WTC11 (cell line): ENCODE data around the gene C1orf198. TPM values are rescaled to one million over a fixed set of nuclear protein-coding genes. Genes with fewer than 3 reads are reported as not detected.

Source experiments
- ATAC-seq: fragments of 200-7000 bp; cut with Tn5 transposase; 2 replicates; pipeline ENCODE4 v1.10.0; 2021; ENCODE audit warnings: mild to moderate bottlenecking, moderate library complexity
- CTCF ChIA-PET: fragments of 300-600 bp; sonication (Branson Sonifier 250); formaldehyde crosslinking; loops from one replicate; lab custom pipeline; 2021; ENCODE audit warnings: antibody characterized with exemption; lab: Charles Lee
- POLR2A ChIA-PET: fragments of 350-600 bp; sonication (Branson Sonifier 250); formaldehyde crosslinking; loops from one replicate; lab custom pipeline; 2021; ENCODE audit warnings: antibody characterized with exemption; lab: Charles Lee
- DNase-seq: peaks from one replicate; pipeline ENCODE4 v3.0.0; 2021; ENCODE audit warnings: low spot score
- H3K27ac Mint-ChIP-seq: 2 replicates; pipeline ENCODE4 v1.8.0; 2021; ENCODE audit warnings: mixed read lengths
- H3K27me3 Mint-ChIP-seq: 2 replicates; pipeline ENCODE4 v1.8.0; 2021; ENCODE audit warnings: low read depth, mild to moderate bottlenecking, moderate library complexity, mixed read lengths
- H3K36me3 Mint-ChIP-seq: 2 replicates; pipeline ENCODE4 v1.8.0; 2021; ENCODE audit warnings: mixed read lengths
- H3K4me1 Mint-ChIP-seq: 2 replicates; pipeline ENCODE4 v1.8.0; 2022; ENCODE audit warnings: mixed read lengths
- H3K4me3 Mint-ChIP-seq: 2 replicates; pipeline ENCODE4 v1.8.0; 2021; ENCODE audit warnings: mild to moderate bottlenecking, moderate library complexity, mixed read lengths
- H3K9me3 Mint-ChIP-seq: 2 replicates; pipeline ENCODE4 v1.8.0; 2021; ENCODE audit warnings: mixed read lengths
- ATF3 ChIP-seq: sonication (generic); formaldehyde crosslinking; conservative IDR thresholded peaks from 2 replicates; pipeline ENCODE4 v1.8.1; 2022; ENCODE audit warnings: mild to moderate bottlenecking, missing genetic modification reagents
- CREB1 ChIP-seq: sonication (generic); formaldehyde crosslinking; IDR thresholded peaks from 2 replicates; pipeline ENCODE4 v1.8.0; 2023; ENCODE audit warnings: mild to moderate bottlenecking, missing genetic modification reagents
- ERG ChIP-seq: fragments of 250-450 bp; sonication (Bioruptor Pico); IDR thresholded peaks from 2 replicates; pipeline ENCODE4 v1.8.0; 2021; ENCODE audit warnings: mild to moderate bottlenecking
- ESRRA ChIP-seq: sonication (generic); formaldehyde crosslinking; IDR thresholded peaks from 2 replicates; pipeline ENCODE4 v1.8.1; 2022; ENCODE audit warnings: mild to moderate bottlenecking, missing genetic modification reagents, borderline replicate concordance
- FOXJ3 ChIP-seq: sonication (generic); formaldehyde crosslinking; IDR thresholded peaks from 2 replicates; pipeline ENCODE4 v1.9.0; 2021; ENCODE audit warnings: missing genetic modification reagents, mild to moderate bottlenecking, borderline replicate concordance
- GABPB1 ChIP-seq: sonication (generic); formaldehyde crosslinking; IDR thresholded peaks from 2 replicates; pipeline ENCODE4 v1.8.1; 2023; ENCODE audit warnings: mild to moderate bottlenecking, missing genetic modification reagents
- JAZF1 ChIP-seq: fragments of 250-450 bp; sonication (Bioruptor Pico); IDR thresholded peaks from 2 replicates; pipeline ENCODE4 v1.9.0; 2021; ENCODE audit warnings: moderate library complexity, mild to moderate bottlenecking, inconsistent platforms
- MLX ChIP-seq: sonication (generic); formaldehyde crosslinking; IDR thresholded peaks from 2 replicates; pipeline ENCODE4 v1.8.1; 2023; ENCODE audit warnings: mild to moderate bottlenecking, missing genetic modification reagents, moderate library complexity
- MXD4 ChIP-seq: fragments of 250-450 bp; sonication (Bioruptor Pico); IDR thresholded peaks from 2 replicates; pipeline ENCODE4 v1.8.0; 2021; ENCODE audit warnings: mild to moderate bottlenecking, moderate library complexity, borderline replicate concordance
- MYBL2 ChIP-seq: sonication (generic); formaldehyde crosslinking; IDR thresholded peaks from 2 replicates; pipeline ENCODE4 v1.8.1; 2023; ENCODE audit warnings: mild to moderate bottlenecking, moderate library complexity, missing genetic modification reagents
- NFE2L1 ChIP-seq: sonication (generic); formaldehyde crosslinking; IDR thresholded peaks from 2 replicates; pipeline ENCODE4 v1.8.1; 2023; ENCODE audit warnings: missing genetic modification reagents
- NR2C2 ChIP-seq: sonication (generic); formaldehyde crosslinking; IDR thresholded peaks from 2 replicates; pipeline ENCODE4 v1.8.0; 2022; ENCODE audit warnings: mild to moderate bottlenecking, missing genetic modification reagents
- SMAD3 ChIP-seq: sonication (generic); formaldehyde crosslinking; IDR thresholded peaks from 2 replicates; pipeline ENCODE4 v1.8.0; 2022; ENCODE audit warnings: missing genetic modification reagents, mild to moderate bottlenecking, borderline replicate concordance
- SOX15 ChIP-seq: fragments of 250-450 bp; sonication (Bioruptor Pico); IDR thresholded peaks from 2 replicates; pipeline ENCODE4 v1.9.0; 2021; ENCODE audit warnings: mild to moderate bottlenecking
- SP1 ChIP-seq: sonication (generic); formaldehyde crosslinking; conservative IDR thresholded peaks from 2 replicates; pipeline ENCODE4 v1.8.1; 2022; ENCODE audit warnings: missing genetic modification reagents
- TEAD1 ChIP-seq: sonication (generic); formaldehyde crosslinking; IDR thresholded peaks from 2 replicates; pipeline ENCODE4 v1.8.0; 2022; ENCODE audit warnings: mild to moderate bottlenecking, missing genetic modification reagents
- USF1 ChIP-seq: sonication (generic); formaldehyde crosslinking; IDR thresholded peaks from 2 replicates; pipeline ENCODE4 v1.8.0; 2022; ENCODE audit warnings: mild to moderate bottlenecking, missing genetic modification reagents
- ZBTB21 ChIP-seq: sonication (generic); formaldehyde crosslinking; IDR thresholded peaks from 2 replicates; pipeline ENCODE4 v1.8.1; 2023; ENCODE audit warnings: mild to moderate bottlenecking, missing genetic modification reagents, borderline replicate concordance
- ZNF138 ChIP-seq: sonication (generic); formaldehyde crosslinking; conservative IDR thresholded peaks from 2 replicates; pipeline ENCODE4 v1.8.1; 2022; ENCODE audit warnings: mild to moderate bottlenecking, moderate library complexity, missing genetic modification reagents
- ZNF416 ChIP-seq: fragments of 250-450 bp; sonication (Bioruptor Pico); IDR thresholded peaks from 2 replicates; pipeline ENCODE4 v1.9.0; 2021; ENCODE audit warnings: mild to moderate bottlenecking, inconsistent platforms
- ZNF423 ChIP-seq: fragments of 250-450 bp; sonication (Bioruptor Pico); IDR thresholded peaks from 2 replicates; pipeline ENCODE4 v2.1.2; 2022; ENCODE audit warnings: mild to moderate bottlenecking, moderate library complexity
- ZNF512 ChIP-seq: sonication (generic); formaldehyde crosslinking; IDR thresholded peaks from 2 replicates; pipeline ENCODE4 v1.8.1; 2022; ENCODE audit warnings: missing genetic modification reagents, borderline replicate concordance
- ZSCAN18 ChIP-seq: fragments of 250-450 bp; sonication (Bioruptor Pico); IDR thresholded peaks from 2 replicates; pipeline ENCODE4 v2.1.2; 2022; ENCODE audit warnings: mild to moderate bottlenecking, moderate library complexity
- total RNA-seq: library from RNA; stranded (reverse); gene quantifications from 3 replicates; pipeline ENCODE4 v1.2.3, GENCODE V29; 2021

The C1orf198 gene
- total RNA-seq, 1 experiment from 2014 or later: 26.9 TPM

GRCh38 chr1:230798491-230798890, 69.8 kb downstream of the C1orf198 start:
- H3K27ac Mint-ChIP-seq: no peak overlapping the region
- no peak for DNase-seq

GRCh38 chr1:230797942-230798365, 70.4 kb downstream of the C1orf198 start:
- no peaks in the 10 kb centered on the region for H3K4me1 Mint-ChIP-seq
- H3K27me3 Mint-ChIP-seq: peaks cover 63% of the 10 kb centered on the region
- POLR2A ChIA-PET: no interaction called here
- peak; percentile 95 for ATAC-seq
- no peak overlapping the region for H3K4me3 Mint-ChIP-seq
- peak; percentile 62 for DNase-seq
- H3K36me3 Mint-ChIP-seq: no peaks in the 10 kb centered on the region
- no peaks in the 10 kb centered on the region for H3K9me3 Mint-ChIP-seq
- CTCF ChIA-PET: interaction anchor here (0.6 to 1.8 kb wide), 10 partner anchors 9 to 413 kb away, joined by 3 to 9 read pairs (median 3); partner anchors contain the start of genes ARV1 and TTC13
- H3K27ac Mint-ChIP-seq: no peak overlapping the region
- TF ChIP-seq SP1 (CRISPR knock-in tag): no peak
- 0 out of 2 replicates have a peak, but pooled peaks have one; percentile 10 for TF ChIP-seq GABPB1

More at GRCh38 chr1:230798491-230798890, 69.8 kb downstream of the C1orf198 start:
- Mint-ChIP-seq H3K27me3 (peaks cover 61% of the 10 kb centered on the region), H3K9me3 (no peaks in the 10 kb centered on the region), H3K36me3 (no peaks in the 10 kb centered on the region)
- TF ChIP-seq NR2C2 (CRISPR knock-in tag) (no peak), USF1 (CRISPR knock-in tag) (no peak), FOXJ3 (CRISPR knock-in tag) (no peak), ERG (no peak), ATF3 (no peak), SOX15 (CRISPR knock-in tag) (no peak), CREB1 (CRISPR knock-in tag) (no peak), MXD4 (CRISPR knock-in tag) (no peak), ZNF138 (CRISPR knock-in tag) (no peak), TEAD1 (CRISPR knock-in tag) (no peak), ZBTB21 (CRISPR knock-in tag) (no peak), SMAD3 (CRISPR knock-in tag) (no peak)
- TF ChIP-seq, all 79 proteins: peak for 0
- no peak for ATAC-seq
- POLR2A ChIA-PET: no interaction called here
- no peak overlapping the region for H3K4me3 Mint-ChIP-seq
- CTCF ChIA-PET: interaction anchor here (0.6 to 1.8 kb wide), 5 partner anchors 32 to 413 kb away, joined by 3 to 9 read pairs (median 4); partner anchors contain the start of genes ARV1 and TTC13
- no peaks in the 10 kb centered on the region for H3K4me1 Mint-ChIP-seq

- H3K9me3 Mint-ChIP-seq: no peaks in the 10 kb centered on the region
- ATAC-seq: peak; percentile 9; the same call in 1 of the 2 replicates
Measured at GRCh38 chr1:230797376-230797920, 70.9 kb downstream of the C1orf198 start.

More at GRCh38 chr1:230797376-230797920, 70.9 kb downstream of the C1orf198 start:
- no peak overlapping the region for H3K27ac Mint-ChIP-seq
- no peaks in the 10 kb centered on the region for H3K36me3 Mint-ChIP-seq
- H3K27me3 Mint-ChIP-seq: peaks cover 63% of the 10 kb centered on the region
- no peak overlapping the region for H3K4me3 Mint-ChIP-seq
- DNase-seq: no peak
- POLR2A ChIA-PET: no interaction called here
- CTCF ChIA-PET: interaction anchor here (0.8 to 1.8 kb wide), 9 partner anchors 10 to 365 kb away, joined by 3 to 9 read pairs (median 3); partner anchors contain the start of genes ARV1 and TTC13
- TF ChIP-seq NFE2L1 (CRISPR knock-in tag): no peak
- TF ChIP-seq JAZF1: no peak
- no peak for TF ChIP-seq GABPB1
- no peak for TF ChIP-seq ZNF416 (CRISPR knock-in tag)
- TF ChIP-seq ZSCAN18 (CRISPR knock-in tag): no peak
- no peak for TF ChIP-seq ZNF512
- no peak for TF ChIP-seq MYBL2
- no peak for TF ChIP-seq MLX (CRISPR knock-in tag)
- no peak for TF ChIP-seq ESRRA (CRISPR knock-in tag)
- no peak for TF ChIP-seq ZNF423 (CRISPR knock-in tag)
- H3K4me1 Mint-ChIP-seq: no peaks in the 10 kb centered on the region
